ENCODE data around the gene EHD3. TPM values are rescaled to one million over a fixed set of nuclear protein-coding genes. Genes with fewer than 3 reads are reported as not detected.

EHD3 gene
- total RNA-seq, 1 experiment from 2014 or later = not detected

- Histone ChIP-seq H3K27me3 (peaks cover 25% of the 10 kb centered on the region), H3K36me3 (no peaks in the 10 kb centered on the region), H3K4me3 (no peak overlapping the region), H3K4me1 (no peaks in the 10 kb centered on the region), H3K27ac (no peak overlapping the region), H3K9me3 (replicated peaks) (no peaks in the 10 kb centered on the region)
- DNase-seq = no peak
Observed at GRCh38 chr2:31251018-31251417, 17.1 kb downstream of the EHD3 start.

- H3K36me3 ChIP-seq = no peaks in the 10 kb centered on the region
- H3K27ac ChIP-seq = no peak overlapping the region
- no peaks in the 10 kb centered on the region for H3K9me3 ChIP-seq (replicated peaks)
- no peak for DNase-seq
- H3K4me1 ChIP-seq = no peaks in the 10 kb centered on the region
- no peak overlapping the region for H3K4me3 ChIP-seq
- H3K27me3 ChIP-seq = peaks cover 28% of the 10 kb centered on the region
Observed at GRCh38 chr2:31251851-31252250, 17.9 kb downstream of the EHD3 start.

- Histone ChIP-seq H3K9me3 (replicated peaks) (no peaks in the 10 kb centered on the region), H3K27ac (no peak overlapping the region), H3K4me1 (no peaks in the 10 kb centered on the region), H3K36me3 (no peaks in the 10 kb centered on the region), H3K27me3 (peaks cover 34% of the 10 kb centered on the region), H3K4me3 (no peak overlapping the region)
- DNase-seq = no peak
Observed at GRCh38 chr2:31253356-31254131, 19.6 kb downstream of the EHD3 start.

- no peak for DNase-seq
- H3K36me3 ChIP-seq = no peaks in the 10 kb centered on the region
- H3K4me1 ChIP-seq = no peaks in the 10 kb centered on the region
- H3K27me3 ChIP-seq = peaks cover 34% of the 10 kb centered on the region
- H3K27ac ChIP-seq = no peak overlapping the region
- H3K9me3 ChIP-seq (replicated peaks) = no peaks in the 10 kb centered on the region
- no peak overlapping the region for H3K4me3 ChIP-seq
Observed at GRCh38 chr2:31254237-31255203, 20.6 kb downstream of the EHD3 start.

GRCh38 chr2:31255911-31256571 lies 22.1 kb downstream of the EHD3 start:
- Histone ChIP-seq H3K9me3 (replicated peaks) (no peaks in the 10 kb centered on the region), H3K4me1 (no peaks in the 10 kb centered on the region), H3K27ac (no peak overlapping the region), H3K36me3 (no peaks in the 10 kb centered on the region), H3K4me3 (no peak overlapping the region), H3K27me3 (peaks cover 34% of the 10 kb centered on the region)
- no peak for DNase-seq

- H3K36me3 ChIP-seq = no peaks in the 10 kb centered on the region
- H3K27me3 ChIP-seq = peaks cover 34% of the 10 kb centered on the region
- DNase-seq = no peak
Observed at GRCh38 chr2:31256611-31257382, 22.8 kb downstream of the EHD3 start.

GRCh38 chr2:31258351-31258750 lies 24.4 kb downstream of the EHD3 start:
- H3K9me3 ChIP-seq (replicated peaks) = no peaks in the 10 kb centered on the region
- H3K36me3 ChIP-seq = no peaks in the 10 kb centered on the region
- H3K4me3 ChIP-seq = no peak overlapping the region
- no peak overlapping the region for H3K27ac ChIP-seq
- no peaks in the 10 kb centered on the region for H3K4me1 ChIP-seq
- no peak for DNase-seq
- peaks cover 29% of the 10 kb centered on the region for H3K27me3 ChIP-seq

More at GRCh38 chr2:31256611-31257382, 22.8 kb downstream of the EHD3 start:
- no peaks in the 10 kb centered on the region for H3K9me3 ChIP-seq (replicated peaks)
- H3K4me3 ChIP-seq = no peak overlapping the region
- H3K27ac ChIP-seq = no peak overlapping the region
- H3K4me1 ChIP-seq = no peaks in the 10 kb centered on the region

- Histone ChIP-seq H3K27me3 (peaks cover 28% of the 10 kb centered on the region), H3K4me1 (no peaks in the 10 kb centered on the region), H3K4me3 (no peak overlapping the region), H3K9me3 (replicated peaks) (no peaks in the 10 kb centered on the region), H3K36me3 (no peaks in the 10 kb centered on the region), H3K27ac (no peak overlapping the region)
- DNase-seq = no peak
Observed at GRCh38 chr2:31259075-31259474, 25.1 kb downstream of the EHD3 start.

- Histone ChIP-seq H3K4me3 (no peak overlapping the region), H3K36me3 (no peaks in the 10 kb centered on the region), H3K4me1 (no peaks in the 10 kb centered on the region), H3K27ac (no peak overlapping the region), H3K9me3 (replicated peaks) (no peaks in the 10 kb centered on the region), H3K27me3 (peaks cover 16% of the 10 kb centered on the region; the same call in 1 of the 2 replicates)
- DNase-seq = no peak
Observed at GRCh38 chr2:31260870-31261269, 26.9 kb downstream of the EHD3 start.

- H3K4me3 ChIP-seq = no peak overlapping the region
- H3K27ac ChIP-seq = no peak overlapping the region
- DNase-seq = no peak
- H3K27me3 ChIP-seq = no peaks in the 10 kb centered on the region; the same call in 1 of the 2 replicates
- H3K9me3 ChIP-seq (replicated peaks) = no peaks in the 10 kb centered on the region
- H3K4me1 ChIP-seq = no peaks in the 10 kb centered on the region
- no peaks in the 10 kb centered on the region for H3K36me3 ChIP-seq
Observed at GRCh38 chr2:31263636-31264190, 29.8 kb downstream of the EHD3 start.

GRCh38 chr2:31265234-31265633 lies 31.3 kb downstream of the EHD3 start:
- no peak for DNase-seq

GRCh38 chr2:31266804-31267203 lies 32.9 kb downstream of the EHD3 start:
- Histone ChIP-seq H3K4me1 (no peaks in the 10 kb centered on the region), H3K9me3 (replicated peaks) (no peaks in the 10 kb centered on the region), H3K36me3 (no peaks in the 10 kb centered on the region), H3K27ac (no peak overlapping the region), H3K4me3 (no peak overlapping the region), H3K27me3 (peaks cover 13% of the 10 kb centered on the region)
- DNase-seq = peak in 1 of 2 experiments; percentile 17

More at GRCh38 chr2:31265234-31265633, 31.3 kb downstream of the EHD3 start:
- no peaks in the 10 kb centered on the region for H3K36me3 ChIP-seq
- no peaks in the 10 kb centered on the region for H3K9me3 ChIP-seq (replicated peaks)
- no peak overlapping the region for H3K4me3 ChIP-seq
- no peak overlapping the region for H3K27ac ChIP-seq
- peaks cover 7% of the 10 kb centered on the region for H3K27me3 ChIP-seq
- H3K4me1 ChIP-seq = no peaks in the 10 kb centered on the region

- no peak overlapping the region for H3K27ac ChIP-seq
- no peaks in the 10 kb centered on the region for H3K9me3 ChIP-seq (replicated peaks)
- H3K4me1 ChIP-seq = no peaks in the 10 kb centered on the region
- no peak for DNase-seq
- peaks cover 13% of the 10 kb centered on the region for H3K27me3 ChIP-seq
- no peaks in the 10 kb centered on the region for H3K36me3 ChIP-seq
- H3K4me3 ChIP-seq = no peak overlapping the region
Observed at GRCh38 chr2:31267437-31268120, 33.6 kb downstream of the EHD3 start.

All from SJCRH30 (cell line).